ENCODE data around the gene PSMB1. TPM values are rescaled to one million over a fixed set of nuclear protein-coding genes. Genes with fewer than 3 reads are reported as not detected.

The PSMB1 gene
- total and polyA plus RNA-seq, 9 of the 15 experiments (the other 6 are each of a cell fraction or from before 2014, with no cell fraction given) = 447 to 2,953 (median 884) TPM

GRCh38 chr6:170529839-170530469 is 23.2 kb downstream of the PSMB1 start (continued):
- TF ChIP-seq ZNF282 (CRISPR knock-in tag; IDR thresholded peaks at IDR 0.05) = 0 out of 2 replicates have a peak, but pooled peaks have one; percentile 32
- no peak for TF ChIP-seq HMG20B (CRISPR knock-in tag; IDR thresholded peaks at IDR 0.05)
- no peak for TF ChIP-seq BMI1 (IDR thresholded peaks at IDR 0.05; ENCODE audit: low read length)
- no peak for TF ChIP-seq RBM25 (IDR thresholded peaks at IDR 0.05; ENCODE audit: low read depth, low read length, severe bottlenecking)
- TF ChIP-seq MCM5 (IDR thresholded peaks at IDR 0.05; ENCODE audit: low read depth) = no peak
- no peak for TF ChIP-seq ZZZ3 (IDR thresholded peaks at IDR 0.05)
- peak; percentile 86 to 96 for TF ChIP-seq RAD21 (CRISPR knock-in tag; conservative IDR thresholded peaks at IDR 0.05 in 1 of 2, IDR thresholded peaks at IDR 0.05 in 1 of 2)
- no peak for TF ChIP-seq MAZ (CRISPR knock-in tag; conservative IDR thresholded peaks at IDR 0.05 in 1 of 2, IDR thresholded peaks at IDR 0.05 in 1 of 2)
- TF ChIP-seq NCOA4 (IDR thresholded peaks at IDR 0.05; ENCODE audit: partially characterized antibody) = no peak
- TF ChIP-seq FOXP4 (CRISPR knock-in tag; IDR thresholded peaks at IDR 0.05; ENCODE audit: borderline replicate concordance) = no peak
- no peak for TF ChIP-seq POLR2AphosphoS2 (IDR thresholded peaks at IDR 0.05; ENCODE audit: low read length)
- TF ChIP-seq ARNT (IDR thresholded peaks at IDR 0.05) = no peak
- no peak for TF ChIP-seq SMARCA4 (IDR thresholded peaks at IDR 0.05)
- no peak for TF ChIP-seq MYBL2 (IDR thresholded peaks at IDR 0.05; ENCODE audit: low read depth)
- TF ChIP-seq MYBL2 (CRISPR knock-in tag; IDR thresholded peaks at IDR 0.05; ENCODE audit: borderline replicate concordance) = no peak
- TF ChIP-seq MEF2A (IDR thresholded peaks at IDR 0.05; ENCODE audit: control insufficient read depth, low read depth, low read length) = no peak
- TF ChIP-seq CREM (IDR thresholded peaks at IDR 0.05; ENCODE audit: low read depth) = 0 out of 2 replicates have a peak, but pooled peaks have one; percentile 32
- no peak for TF ChIP-seq SUPT5H (IDR thresholded peaks at IDR 0.05)
- TF ChIP-seq FOXO4 (CRISPR knock-in tag; IDR thresholded peaks at IDR 0.05) = no peak
- TF ChIP-seq ZNF197 (CRISPR knock-in tag; IDR thresholded peaks at IDR 0.05; ENCODE audit: low read depth) = no peak
- no peak for TF ChIP-seq MIER1 (IDR thresholded peaks at IDR 0.05; ENCODE audit: low read depth)
- no peak for TF ChIP-seq RBM17 (IDR thresholded peaks at IDR 0.05; ENCODE audit: borderline replicate concordance, low read depth, low read length)
- TF ChIP-seq CEBPG (CRISPR knock-in tag; IDR thresholded peaks at IDR 0.05) = no peak
- TF ChIP-seq CEBPG (tag; conservative IDR thresholded peaks at IDR 0.05 in 1 of 2, IDR thresholded peaks at IDR 0.05 in 1 of 2) = no peak
- TF ChIP-seq RNF2 (IDR thresholded peaks at IDR 0.05) = no peak
- no peak for TF ChIP-seq NCOA1 (IDR thresholded peaks at IDR 0.05; ENCODE audit: low read depth)

Measured in K562 (cell line).